ENCODE results near the gene GLMN. TPM values are rescaled to one million over a fixed set of nuclear protein-coding genes. Genes with fewer than 3 reads are reported as not detected.
A peak's percentile ranks its signal among the peaks of the same experiment; 100 is the strongest.

The GLMN gene
- total RNA-seq, 1 experiment from 2014 or later: 23.6 TPM

- Histone ChIP-seq H3K23ac (ENCODE audit: insufficient read length, low read depth, low read length) (no peak within 1 kb of the TSS), H4K91ac (ENCODE audit: insufficient read length, low read depth, low read length) (no peak within 1 kb of the TSS), H3K18ac (ENCODE audit: insufficient read length, low read depth, low read length) (no peak within 1 kb of the TSS), H2BK12ac (ENCODE audit: insufficient read length, low read depth, low read length) (no peak within 1 kb of the TSS), H3K4ac (ENCODE audit: low read depth, low read length) (no peak within 1 kb of the TSS), H4K5ac (ENCODE audit: insufficient read length, low read depth, low read length) (no peak within 1 kb of the TSS), H3K27ac (ENCODE audit: insufficient read length, low read depth, low read length) (no peak within 1 kb of the TSS), H3K23me2 (ENCODE audit: insufficient read length, low read depth, low read length, poor library complexity, severe bottlenecking) (no peaks in the 10 kb centered on the region), H2AFZ (ENCODE audit: low read length) (peak within 1 kb of the TSS; percentile 40), H4K8ac (replicated peaks; ENCODE audit: insufficient read length, low read depth, low read length) (peak within 1 kb of the TSS; percentile 67), H3K56ac (ENCODE audit: insufficient read length, low read depth, low read length) (no peak within 1 kb of the TSS), H2BK20ac (ENCODE audit: low read depth, low read length, poor library complexity, severe bottlenecking) (no peak within 1 kb of the TSS), H2BK15ac (ENCODE audit: low read depth, low read length) (no peak within 1 kb of the TSS), H2BK120ac (ENCODE audit: low read depth, low read length, poor library complexity, severe bottlenecking) (no peak within 1 kb of the TSS), H3K27me3 (ENCODE audit: insufficient read depth, low read length) (no peaks in the 10 kb centered on the region), H3K79me2 (ENCODE audit: insufficient read depth, low read length) (no peaks in the 10 kb centered on the region), H2BK5ac (ENCODE audit: insufficient read length, low read length) (no peak within 1 kb of the TSS), H3K4me1 (ENCODE audit: insufficient read depth, low read length) (no peaks in the 10 kb centered on the region), H3K4me2 (ENCODE audit: insufficient read depth, insufficient read length, low read length) (no peak within 1 kb of the TSS), H2AK5ac (ENCODE audit: insufficient read length, low read length) (no peak within 1 kb of the TSS), H3K9ac (ENCODE audit: extremely low read depth, insufficient read length, low read length) (no peak within 1 kb of the TSS), H3K79me1 (ENCODE audit: insufficient read depth, low read depth, low read length, poor library complexity, severe bottlenecking) (no peaks in the 10 kb centered on the region), H3K14ac (ENCODE audit: insufficient read depth, low read length) (no peak within 1 kb of the TSS), H3K9me3 (ENCODE audit: control insufficient read depth, low read depth, low read length) (no peaks in the 10 kb centered on the region), H4K20me1 (ENCODE audit: control insufficient read depth, insufficient read depth, insufficient read length) (no peaks in the 10 kb centered on the region), H3T11ph (ENCODE audit: low read length) (no peak within 1 kb of the TSS)
- H3K9me3 Mint-ChIP-seq: no peaks in the 10 kb centered on the region
- H3K4me1 Mint-ChIP-seq: peaks cover 0 to 2% of the 10 kb centered on the region in 2 experiments; a peak in 2 of 4 replicates
- no peak within 1 kb of the TSS for H3K27ac Mint-ChIP-seq
- no peak for DNase-seq
- no peak within 1 kb of the TSS for H3K4me3 Mint-ChIP-seq
- no peaks in the 10 kb centered on the region for H3K27me3 Mint-ChIP-seq (ENCODE audit: low read depth)
- no CpG with 5 or more reads among the region's 27 CpGs for WGBS (ENCODE audit: extremely low coverage, insufficient read length, low lambda C conversion rate)
- no peak for TF ChIP-seq CTCF (conservative IDR thresholded peaks at IDR 0.05)
- H3K36me3 Mint-ChIP-seq (ENCODE audit: insufficient read depth in 1 of 3, low read depth in 3 of 3): no peaks in the 10 kb centered on the region
Observed at GRCh38 chr1:92217721-92218120, 81.1 kb downstream of the GLMN start, which contains the start of gene C1orf146. TSS of gene C1orf146 (plus strand) at chr1:92217915. CDS start at chr1:92231421, 13,506 bp downstream.
